Endothelial cell of umbilical vein (primary cell): Measurements from ENCODE around the gene EMB. TPM values are rescaled to one million over a fixed set of nuclear protein-coding genes. Genes with fewer than 3 reads are reported as not detected.
"Not testable (repeated sequence)": the region's sequence is repeated elsewhere in the genome, so short reads cannot be mapped to it uniquely, and the experiment has no call there.

Source experiments
- BruUV-seq: library from RNA; stranded (reverse); fragments of 400-500 nt; replicated peaks from 2 replicates; lab custom pipeline; 2021; lab: Mats Ljungman, UMichigan
- CTCF ChIA-PET: fragments of 300-600, 350-600 bp; sonication (Branson Sonifier 250); formaldehyde crosslinking; loops from one replicate; lab custom pipeline; 2021; ENCODE audit warnings: antibody characterized with exemption, inconsistent platforms; lab: Charles Lee
- POLR2A ChIA-PET: fragments of 300-600, 350-600 bp; sonication (Branson Sonifier 250); formaldehyde crosslinking; loops from one replicate; lab custom pipeline; 2021; ENCODE audit warnings: antibody characterized with exemption, inconsistent platforms; lab: Charles Lee
- DNase-seq: peaks from one replicate; pipeline ENCODE4 v3.0.0-alpha.2; 2011; ENCODE audit warnings: low read depth, low spot score
- FAIRE-seq: peaks from 2 replicates; lab custom pipeline; 2011; peaks lifted over from hg19 to GRCh38; lab: Jason Lieb, UNC
- H2AFZ ChIP-seq: 2 replicates; pipeline ENCODE4 v1.6.0; 2012; ENCODE audit warnings: low read depth, low read length, control low read depth, inconsistent platforms
- H3K27ac ChIP-seq: 2 replicates; pipeline ENCODE4 v1.5.1; 2011; ENCODE audit warnings: low read depth, mild to moderate bottlenecking, control low read depth, low read length, moderate library complexity; ENCODE audit not compliant: insufficient read depth
- H3K27me3 ChIP-seq, 2 experiments: 2 replicates each; pipeline versions ENCODE4 v1.6.0 to v1.6.1; 2011; ENCODE audit warnings: low read length in 2 of 2, mixed read lengths in 1 of 2; ENCODE audit not compliant: control insufficient read depth in 2 of 2, insufficient read depth in 2 of 2
- H3K36me3 ChIP-seq, 2 experiments: 2 replicates in 1 of 2; 3 replicates in 1 of 2; pipeline ENCODE4 v1.5.1; 2011; ENCODE audit warnings: low read length in 2 of 2, mild to moderate bottlenecking in 1 of 2, moderate library complexity in 1 of 2; ENCODE audit not compliant: control insufficient read depth in 2 of 2, insufficient read depth in 2 of 2; ENCODE audit errors: extremely low read depth in 1 of 2
- H3K4me1 ChIP-seq: 3 replicates; pipeline ENCODE4 v1.5.1; 2011; ENCODE audit warnings: mild to moderate bottlenecking, low read length; ENCODE audit not compliant: control insufficient read depth, insufficient read depth; ENCODE audit errors: extremely low read depth
- H3K4me2 ChIP-seq: 2 replicates; pipeline ENCODE4 v1.6.1; 2011; ENCODE audit warnings: low read length, control low read depth, mixed read lengths; ENCODE audit not compliant: insufficient read depth
- H3K4me3 ChIP-seq, 3 experiments: fragments of 200-600 bp in 1 of 3; sonication (generic), shearing (Covaris generic) in 1 of 3; replicated peaks in 1 of 3; 2 replicates each; pipeline ENCODE4 v1.5.1; 2011 to 2016; ENCODE audit warnings: control low read depth in 3 of 3, low read length in 3 of 3, mild to moderate bottlenecking in 2 of 3, inconsistent platforms in 1 of 3, low read depth in 1 of 3, moderate library complexity in 1 of 3; ENCODE audit not compliant: insufficient read depth in 1 of 3
- H3K79me2 ChIP-seq: 2 replicates; pipeline ENCODE4 v1.6.0; 2012; ENCODE audit warnings: low read length, inconsistent platforms; ENCODE audit not compliant: control insufficient read depth, insufficient read depth
- H3K9ac ChIP-seq: replicated peaks from 2 replicates; pipeline ENCODE3; 2011; ENCODE audit warnings: low read length, control low read depth; ENCODE audit not compliant: insufficient read depth; ENCODE audit errors: extremely low read depth
- H3K9me1 ChIP-seq: replicated peaks from 3 replicates; pipeline ENCODE4 v1.6.0; 2011; ENCODE audit warnings: mild to moderate bottlenecking, low read length; ENCODE audit not compliant: control insufficient read depth, insufficient read depth; ENCODE audit errors: extremely low read depth
- H3K9me3 ChIP-seq: replicated peaks from 2 replicates; pipeline ENCODE4 v1.5.1; 2012; ENCODE audit warnings: low read length, inconsistent platforms; ENCODE audit not compliant: control insufficient read depth, insufficient read depth
- H4K20me1 ChIP-seq: replicated peaks from 2 replicates; pipeline ENCODE3; 2011; ENCODE audit warnings: mild to moderate bottlenecking, low read length; ENCODE audit not compliant: control insufficient read depth, insufficient read depth; ENCODE audit errors: extremely low read depth
- EZH2 ChIP-seq: IDR thresholded peaks from 2 replicates; pipeline ENCODE4 v1.6.1; 2012; ENCODE audit warnings: borderline replicate concordance, low read depth, mild to moderate bottlenecking, moderate library complexity, low read length, inconsistent platforms; ENCODE audit not compliant: severe bottlenecking
- FOS ChIP-seq: IDR thresholded peaks from 2 replicates; pipeline ENCODE4 v1.6.1; 2011; ENCODE audit warnings: mild to moderate bottlenecking, low read length, moderate library complexity, borderline replicate concordance; ENCODE audit not compliant: insufficient read depth
- GATA2 ChIP-seq: IDR thresholded peaks from 2 replicates; pipeline ENCODE4 v1.7.0; 2011; ENCODE audit warnings: low read depth, mild to moderate bottlenecking, moderate library complexity, mixed read lengths, low read length; ENCODE audit not compliant: insufficient read length, insufficient read depth
- JUN ChIP-seq: IDR thresholded peaks from 2 replicates; pipeline ENCODE4 v1.6.1; 2011; ENCODE audit warnings: borderline replicate concordance, low read depth; ENCODE audit not compliant: insufficient read length, insufficient read depth
- MYC ChIP-seq: IDR thresholded peaks from one replicate; pipeline ENCODE4 v1.6.1; 2011; ENCODE audit warnings: mild to moderate bottlenecking, low read depth, low read length
- POLR2A ChIP-seq: IDR thresholded peaks from 2 replicates; pipeline ENCODE4 v1.6.1; 2012; ENCODE audit warnings: low read depth, mild to moderate bottlenecking, control low read depth, low read length
- POLR2AphosphoS5 ChIP-seq: IDR thresholded peaks from 2 replicates; pipeline ENCODE4 v1.6.1; 2012; ENCODE audit warnings: low read depth, mild to moderate bottlenecking, control low read depth, low read length, moderate library complexity; ENCODE audit not compliant: insufficient read depth
- dilution Hi-C: fragments of 300-500 bp; cut with MboI; formaldehyde crosslinking; loops from one replicate; pipeline ENCODE4 v1.15.0; 2019; ENCODE audit warnings: low sequenced_read_pairs; ENCODE audit not compliant: extremely low pct_ligation_motif_present
- intact Hi-C: fragments of 100-400 bp; cut with micrococcal nuclease; formaldehyde crosslinking; loops from one replicate; pipeline ENCODE4 v1.10.0; 2022
- polyA plus RNA-seq, 4 experiments: library from polyadenylated mRNA; depleted of rRNA in 3 of 4; stranded (reverse) in 3 of 4; unstranded in 1 of 4; fragments of >200 nt; gene quantifications; 2 replicates each; pipeline versions ENCODE4 v1.2.1 to v1.2.3, GENCODE V29; 2011 to 2012; ENCODE audit warnings: missing spikeins in 1 of 4
- total RNA-seq: library from RNA; stranded (reverse); gene quantifications from 2 replicates; pipeline ENCODE4 v1.2.3, GENCODE V29; 2021
- TF ChIP-seq, protein P1 (sequence below), 2 donors: IDR thresholded peaks; 1 replicate in 1 of 2; 2 replicates in 1 of 2; pipeline ENCODE4 v1.5.1; 2011; ENCODE audit warnings: low read length in 2 of 2, mild to moderate bottlenecking in 2 of 2, moderate library complexity in 2 of 2, control low read depth in 1 of 2, inconsistent platforms in 1 of 2, low read depth in 1 of 2; ENCODE audit not compliant: insufficient read depth in 1 of 2; ENCODE audit errors: extremely low read depth in 1 of 2
- TF ChIP-seq, protein P2 (sequence below): IDR thresholded peaks from 2 replicates; pipeline ENCODE4 v1.6.1; 2011; ENCODE audit not compliant: insufficient read depth, insufficient read length

EMB gene
- total and polyA plus RNA-seq, 2 donors (not counting 3 experiments of a cell fraction or from before 2014, with no cell fraction given): not detected

DNA sequence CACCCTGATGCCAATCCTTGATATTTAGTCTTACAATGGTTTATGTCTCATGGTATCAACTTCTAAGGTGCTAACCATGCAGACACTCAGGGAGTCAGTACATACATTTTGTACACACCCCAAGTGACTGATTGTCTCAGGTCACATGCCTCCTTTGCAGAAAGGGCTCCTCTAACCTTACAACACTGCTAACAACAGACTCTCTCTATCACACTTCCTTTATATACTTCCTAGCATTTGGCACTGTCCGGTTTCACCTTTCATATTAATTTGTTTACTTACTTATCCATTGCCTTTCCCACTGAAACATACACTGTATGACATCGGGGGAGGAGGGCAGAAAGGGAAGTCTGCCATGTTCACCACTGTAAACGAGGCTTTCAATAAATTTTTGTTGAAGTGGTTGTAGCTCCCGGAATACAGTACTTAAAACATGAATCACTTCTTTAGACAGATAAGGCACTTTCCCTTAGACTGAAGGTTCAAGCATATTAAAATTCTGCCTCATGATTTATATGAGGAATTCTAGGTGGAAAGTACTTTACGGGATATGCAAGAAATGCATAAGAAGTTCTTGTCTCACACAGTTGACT is 20.6 kb downstream of the EMB start:
- BruUV-seq: no TSS peak
- DNase-seq (no peak), FAIRE-seq (no peak)
- CTCF ChIA-PET: no interaction called here
- no peak overlapping the region for H3K4me3 ChIP-seq
- intact Hi-C loops (no loop called here), dilution Hi-C loops (no loop called here)
- no peaks in the 10 kb centered on the region for H3K27me3 ChIP-seq
- no peak overlapping the region for H3K4me2 ChIP-seq
- no peak overlapping the region for H2AFZ ChIP-seq
- no peak for TF ChIP-seq POLR2A
- TF ChIP-seq, protein P1, sequence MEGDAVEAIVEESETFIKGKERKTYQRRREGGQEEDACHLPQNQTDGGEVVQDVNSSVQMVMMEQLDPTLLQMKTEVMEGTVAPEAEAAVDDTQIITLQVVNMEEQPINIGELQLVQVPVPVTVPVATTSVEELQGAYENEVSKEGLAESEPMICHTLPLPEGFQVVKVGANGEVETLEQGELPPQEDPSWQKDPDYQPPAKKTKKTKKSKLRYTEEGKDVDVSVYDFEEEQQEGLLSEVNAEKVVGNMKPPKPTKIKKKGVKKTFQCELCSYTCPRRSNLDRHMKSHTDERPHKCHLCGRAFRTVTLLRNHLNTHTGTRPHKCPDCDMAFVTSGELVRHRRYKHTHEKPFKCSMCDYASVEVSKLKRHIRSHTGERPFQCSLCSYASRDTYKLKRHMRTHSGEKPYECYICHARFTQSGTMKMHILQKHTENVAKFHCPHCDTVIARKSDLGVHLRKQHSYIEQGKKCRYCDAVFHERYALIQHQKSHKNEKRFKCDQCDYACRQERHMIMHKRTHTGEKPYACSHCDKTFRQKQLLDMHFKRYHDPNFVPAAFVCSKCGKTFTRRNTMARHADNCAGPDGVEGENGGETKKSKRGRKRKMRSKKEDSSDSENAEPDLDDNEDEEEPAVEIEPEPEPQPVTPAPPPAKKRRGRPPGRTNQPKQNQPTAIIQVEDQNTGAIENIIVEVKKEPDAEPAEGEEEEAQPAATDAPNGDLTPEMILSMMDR (IDR thresholded peaks at IDR 0.05; ENCODE audit: extremely low read depth in 1 of 2, insufficient read depth in 1 of 2, low read depth in 1 of 2, low read length in 2 of 2): no peak
- no peak for TF ChIP-seq GATA2
- no peak for TF ChIP-seq JUN
- TF ChIP-seq FOS: no peak
- TF ChIP-seq, protein P2, sequence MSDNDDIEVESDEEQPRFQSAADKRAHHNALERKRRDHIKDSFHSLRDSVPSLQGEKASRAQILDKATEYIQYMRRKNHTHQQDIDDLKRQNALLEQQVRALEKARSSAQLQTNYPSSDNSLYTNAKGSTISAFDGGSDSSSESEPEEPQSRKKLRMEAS: no peak
- no peak for TF ChIP-seq MYC
- no peak for TF ChIP-seq POLR2AphosphoS5
- TF ChIP-seq EZH2: no peak
- no peaks in the 10 kb centered on the region for H3K9me3 ChIP-seq
- no peaks in the 10 kb centered on the region for H3K36me3 ChIP-seq
- POLR2A ChIA-PET: no interaction called here
- H4K20me1 ChIP-seq: no peaks in the 10 kb centered on the region
- H3K9ac ChIP-seq: no peak overlapping the region
- no peak overlapping the region for H3K27ac ChIP-seq
- H3K4me1 ChIP-seq: no peaks in the 10 kb centered on the region
- H3K9me1 ChIP-seq: no peaks in the 10 kb centered on the region
- H3K79me2 ChIP-seq: no peaks in the 10 kb centered on the region

DNA sequence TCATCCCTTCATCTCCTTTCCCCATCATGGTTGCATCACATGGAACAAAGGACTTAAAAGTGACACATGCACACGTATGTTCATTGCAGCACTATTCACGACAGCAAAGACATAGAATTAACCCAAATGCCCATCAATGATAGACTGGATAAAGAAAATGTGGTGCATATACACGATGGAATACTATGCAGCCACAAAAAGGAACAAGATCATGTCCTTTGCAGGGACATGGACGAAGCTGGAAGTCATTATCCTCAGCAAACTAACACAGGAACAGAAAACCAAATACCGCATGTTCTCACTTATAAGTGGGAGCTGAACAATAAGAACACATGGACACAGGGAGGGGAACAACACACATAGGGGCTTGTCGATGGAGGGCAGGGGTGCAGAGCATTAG is 21.4 kb downstream of the EMB start:
- H3K9ac ChIP-seq, H3K9me3 ChIP-seq, H3K27ac ChIP-seq, intact Hi-C loops, dilution Hi-C loops, H3K4me1 ChIP-seq, BruUV-seq, POLR2A ChIA-PET, H3K9me1 ChIP-seq, DNase-seq, H3K27me3 ChIP-seq, H3K79me2 ChIP-seq, H3K4me3 ChIP-seq, FAIRE-seq, H3K36me3 ChIP-seq, H3K4me2 ChIP-seq, H2AFZ ChIP-seq, H4K20me1 ChIP-seq, CTCF ChIA-PET: not testable (repeated sequence)

DNA sequence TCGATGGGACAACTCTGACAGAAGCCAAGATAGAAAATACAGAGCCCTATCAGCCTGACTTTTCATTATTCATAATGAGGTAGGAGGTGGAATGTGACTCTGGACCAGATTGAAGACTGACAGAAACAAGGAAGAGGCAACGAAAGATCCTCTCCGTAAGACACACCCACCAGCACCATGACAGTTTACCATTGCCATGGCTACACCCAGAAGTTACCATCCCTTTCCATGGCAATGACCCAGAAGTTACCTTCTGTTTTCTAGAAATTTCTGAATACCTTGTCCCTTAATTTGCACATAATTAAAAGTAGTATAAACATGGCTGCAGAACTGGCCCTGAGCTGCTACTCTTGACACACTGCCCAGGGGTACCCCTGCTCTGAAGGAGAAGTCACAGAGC is 24.5 kb downstream of the EMB start:
- H3K4me3 ChIP-seq, H3K4me2 ChIP-seq, CTCF ChIA-PET, H3K27me3 ChIP-seq, BruUV-seq, H3K9me1 ChIP-seq, H4K20me1 ChIP-seq, FAIRE-seq, H3K36me3 ChIP-seq, H3K9me3 ChIP-seq, H3K4me1 ChIP-seq, H3K27ac ChIP-seq, H2AFZ ChIP-seq, intact Hi-C loops, dilution Hi-C loops, H3K79me2 ChIP-seq, H3K9ac ChIP-seq, DNase-seq, POLR2A ChIA-PET: not testable (repeated sequence)
